ENCODE data around the gene KIF16B.

KIF16B gene

GRCh38 chr20:16505894-16506293 lies 67.4 kb downstream of the KIF16B start:
- no peak overlapping the region for H3K4me3 ChIP-seq (ENCODE audit: low read depth in 1 of 2, low read length in 2 of 2)
- no peak overlapping the region for H3K27ac ChIP-seq (ENCODE audit: low read depth, low read length)
- no peaks in the 10 kb centered on the region for H3K4me1 ChIP-seq (ENCODE audit: control insufficient read depth in 1 of 2, insufficient read depth in 2 of 2, low read length in 2 of 2)
- peaks cover 30 to 52% of the 10 kb centered on the region in 2 donors for H3K36me3 ChIP-seq (ENCODE audit: control insufficient read depth in 1 of 2, insufficient read depth in 2 of 2, low read length in 2 of 2)
- H3K9me3 ChIP-seq (ENCODE audit: control insufficient read depth in 1 of 2, low read length in 2 of 2): no peaks in the 10 kb centered on the region
- no peak overlapping the region for H3K9ac ChIP-seq (ENCODE audit: low read depth in 1 of 2, low read length in 2 of 2)
- no peaks in the 10 kb centered on the region for H3K27me3 ChIP-seq (ENCODE audit: control insufficient read depth in 1 of 2, insufficient read depth in 2 of 2, low read length in 2 of 2)

- H3K36me3 ChIP-seq (ENCODE audit: control insufficient read depth in 1 of 2, insufficient read depth in 2 of 2, low read length in 2 of 2): peaks cover 17 to 38% of the 10 kb centered on the region in 2 donors
- H3K4me1 ChIP-seq (ENCODE audit: control insufficient read depth in 1 of 2, insufficient read depth in 2 of 2, low read length in 2 of 2): no peaks in the 10 kb centered on the region
- no peaks in the 10 kb centered on the region for H3K9me3 ChIP-seq (ENCODE audit: control insufficient read depth in 1 of 2, low read length in 2 of 2)
- no peak overlapping the region for H3K27ac ChIP-seq (ENCODE audit: low read depth, low read length)
- no peaks in the 10 kb centered on the region for H3K27me3 ChIP-seq (ENCODE audit: control insufficient read depth in 1 of 2, insufficient read depth in 2 of 2, low read length in 2 of 2)
- no peak overlapping the region for H3K9ac ChIP-seq (ENCODE audit: low read depth in 1 of 2, low read length in 2 of 2)
- H3K4me3 ChIP-seq (ENCODE audit: low read depth in 1 of 2, low read length in 2 of 2): no peak overlapping the region
Observed at GRCh38 chr20:16501301-16501700, 71.9 kb downstream of the KIF16B start.

GRCh38 chr20:16500197-16500596 lies 73.1 kb downstream of the KIF16B start:
- peaks cover 11 to 42% of the 10 kb centered on the region in 2 donors for H3K36me3 ChIP-seq (ENCODE audit: control insufficient read depth in 1 of 2, insufficient read depth in 2 of 2, low read length in 2 of 2)

GRCh38 chr20:16498526-16499253 lies 74.6 kb downstream of the KIF16B start:
- H3K27ac ChIP-seq (ENCODE audit: low read depth, low read length): no peak overlapping the region
- H3K4me1 ChIP-seq (ENCODE audit: control insufficient read depth in 1 of 2, insufficient read depth in 2 of 2, low read length in 2 of 2): no peaks in the 10 kb centered on the region
- H3K4me3 ChIP-seq (ENCODE audit: low read depth in 1 of 2, low read length in 2 of 2): no peak overlapping the region
- H3K27me3 ChIP-seq (ENCODE audit: control insufficient read depth in 1 of 2, insufficient read depth in 2 of 2, low read length in 2 of 2): no peaks in the 10 kb centered on the region
- peaks cover 8 to 33% of the 10 kb centered on the region in 2 donors for H3K36me3 ChIP-seq (ENCODE audit: control insufficient read depth in 1 of 2, insufficient read depth in 2 of 2, low read length in 2 of 2)
- no peaks in the 10 kb centered on the region for H3K9me3 ChIP-seq (ENCODE audit: control insufficient read depth in 1 of 2, low read length in 2 of 2)
- no peak overlapping the region for H3K9ac ChIP-seq (ENCODE audit: low read depth in 1 of 2, low read length in 2 of 2)

More at GRCh38 chr20:16500197-16500596, 73.1 kb downstream of the KIF16B start:
- no peaks in the 10 kb centered on the region for H3K9me3 ChIP-seq (ENCODE audit: control insufficient read depth in 1 of 2, low read length in 2 of 2)
- no peak overlapping the region for H3K4me3 ChIP-seq (ENCODE audit: low read depth in 1 of 2, low read length in 2 of 2)
- no peak overlapping the region for H3K9ac ChIP-seq (ENCODE audit: low read depth in 1 of 2, low read length in 2 of 2)
- H3K4me1 ChIP-seq (ENCODE audit: control insufficient read depth in 1 of 2, insufficient read depth in 2 of 2, low read length in 2 of 2): no peaks in the 10 kb centered on the region
- no peak overlapping the region for H3K27ac ChIP-seq (ENCODE audit: low read depth, low read length)
- no peaks in the 10 kb centered on the region for H3K27me3 ChIP-seq (ENCODE audit: control insufficient read depth in 1 of 2, insufficient read depth in 2 of 2, low read length in 2 of 2)

GRCh38 chr20:16497896-16498295 lies 75.4 kb downstream of the KIF16B start:
- Histone ChIP-seq H3K36me3 (ENCODE audit: control insufficient read depth in 1 of 2, insufficient read depth in 2 of 2, low read length in 2 of 2) (peaks cover 9 to 34% of the 10 kb centered on the region in 2 donors), H3K4me1 (ENCODE audit: control insufficient read depth in 1 of 2, insufficient read depth in 2 of 2, low read length in 2 of 2) (no peaks in the 10 kb centered on the region), H3K27ac (ENCODE audit: low read depth, low read length) (no peak overlapping the region), H3K4me3 (ENCODE audit: low read depth in 1 of 2, low read length in 2 of 2) (no peak overlapping the region), H3K9me3 (ENCODE audit: control insufficient read depth in 1 of 2, low read length in 2 of 2) (no peaks in the 10 kb centered on the region), H3K27me3 (ENCODE audit: control insufficient read depth in 1 of 2, insufficient read depth in 2 of 2, low read length in 2 of 2) (no peaks in the 10 kb centered on the region), H3K9ac (ENCODE audit: low read depth in 1 of 2, low read length in 2 of 2) (no peak overlapping the region)

- no peak overlapping the region for H3K27ac ChIP-seq (ENCODE audit: low read depth, low read length)
- no peak overlapping the region for H3K9ac ChIP-seq (ENCODE audit: low read depth in 1 of 2, low read length in 2 of 2)
- H3K36me3 ChIP-seq (ENCODE audit: control insufficient read depth in 1 of 2, insufficient read depth in 2 of 2, low read length in 2 of 2): peaks cover 13 to 43% of the 10 kb centered on the region in 2 donors
- no peaks in the 10 kb centered on the region for H3K4me1 ChIP-seq (ENCODE audit: control insufficient read depth in 1 of 2, insufficient read depth in 2 of 2, low read length in 2 of 2)
- H3K9me3 ChIP-seq (ENCODE audit: control insufficient read depth in 1 of 2, low read length in 2 of 2): no peaks in the 10 kb centered on the region
- no peak overlapping the region for H3K4me3 ChIP-seq (ENCODE audit: low read depth in 1 of 2, low read length in 2 of 2)
- no peaks in the 10 kb centered on the region for H3K27me3 ChIP-seq (ENCODE audit: control insufficient read depth in 1 of 2, insufficient read depth in 2 of 2, low read length in 2 of 2)
Observed at GRCh38 chr20:16493486-16493885, 79.8 kb downstream of the KIF16B start.

- Histone ChIP-seq H3K9ac (ENCODE audit: low read depth in 1 of 2, low read length in 2 of 2) (no peak overlapping the region), H3K36me3 (ENCODE audit: control insufficient read depth in 1 of 2, insufficient read depth in 2 of 2, low read length in 2 of 2) (peaks cover 11 to 36% of the 10 kb centered on the region in 2 donors), H3K4me3 (ENCODE audit: low read depth in 1 of 2, low read length in 2 of 2) (no peak overlapping the region), H3K9me3 (ENCODE audit: control insufficient read depth in 1 of 2, low read length in 2 of 2) (no peaks in the 10 kb centered on the region), H3K4me1 (ENCODE audit: control insufficient read depth in 1 of 2, insufficient read depth in 2 of 2, low read length in 2 of 2) (no peaks in the 10 kb centered on the region), H3K27ac (ENCODE audit: low read depth, low read length) (no peak overlapping the region), H3K27me3 (ENCODE audit: control insufficient read depth in 1 of 2, insufficient read depth in 2 of 2, low read length in 2 of 2) (no peaks in the 10 kb centered on the region)
Observed at GRCh38 chr20:16491294-16491905, 81.8 kb downstream of the KIF16B start.

- Histone ChIP-seq H3K4me1 (ENCODE audit: control insufficient read depth in 1 of 2, insufficient read depth in 2 of 2, low read length in 2 of 2) (no peaks in the 10 kb centered on the region), H3K9ac (ENCODE audit: low read depth in 1 of 2, low read length in 2 of 2) (no peak overlapping the region), H3K36me3 (ENCODE audit: control insufficient read depth in 1 of 2, insufficient read depth in 2 of 2, low read length in 2 of 2) (peaks cover 11 to 29% of the 10 kb centered on the region in 2 donors), H3K27me3 (ENCODE audit: control insufficient read depth in 1 of 2, insufficient read depth in 2 of 2, low read length in 2 of 2) (no peaks in the 10 kb centered on the region), H3K27ac (ENCODE audit: low read depth, low read length) (no peak overlapping the region), H3K9me3 (ENCODE audit: control insufficient read depth in 1 of 2, low read length in 2 of 2) (no peaks in the 10 kb centered on the region), H3K4me3 (ENCODE audit: low read depth in 1 of 2, low read length in 2 of 2) (no peak overlapping the region)
Observed at GRCh38 chr20:16490696-16491095, 82.6 kb downstream of the KIF16B start.

GRCh38 chr20:16488616-16489015 lies 84.6 kb downstream of the KIF16B start:
- Histone ChIP-seq H3K4me3 (ENCODE audit: low read depth in 1 of 2, low read length in 2 of 2) (no peak overlapping the region), H3K4me1 (ENCODE audit: control insufficient read depth in 1 of 2, insufficient read depth in 2 of 2, low read length in 2 of 2) (no peaks in the 10 kb centered on the region), H3K27ac (ENCODE audit: low read depth, low read length) (no peak overlapping the region), H3K27me3 (ENCODE audit: control insufficient read depth in 1 of 2, insufficient read depth in 2 of 2, low read length in 2 of 2) (no peaks in the 10 kb centered on the region), H3K9me3 (ENCODE audit: control insufficient read depth in 1 of 2, low read length in 2 of 2) (no peaks in the 10 kb centered on the region), H3K9ac (ENCODE audit: low read depth in 1 of 2, low read length in 2 of 2) (no peak overlapping the region), H3K36me3 (ENCODE audit: control insufficient read depth in 1 of 2, insufficient read depth in 2 of 2, low read length in 2 of 2) (peaks cover 15 to 27% of the 10 kb centered on the region in 2 donors)

- Histone ChIP-seq H3K4me3 (ENCODE audit: low read depth in 1 of 2, low read length in 2 of 2) (no peak overlapping the region), H3K27me3 (ENCODE audit: control insufficient read depth in 1 of 2, insufficient read depth in 2 of 2, low read length in 2 of 2) (no peaks in the 10 kb centered on the region), H3K9ac (ENCODE audit: low read depth in 1 of 2, low read length in 2 of 2) (no peak overlapping the region), H3K36me3 (ENCODE audit: control insufficient read depth in 1 of 2, insufficient read depth in 2 of 2, low read length in 2 of 2) (peaks cover 10 to 26% of the 10 kb centered on the region in 2 donors), H3K9me3 (ENCODE audit: control insufficient read depth in 1 of 2, low read length in 2 of 2) (no peaks in the 10 kb centered on the region), H3K4me1 (ENCODE audit: control insufficient read depth in 1 of 2, insufficient read depth in 2 of 2, low read length in 2 of 2) (no peaks in the 10 kb centered on the region), H3K27ac (ENCODE audit: low read depth, low read length) (no peak overlapping the region)
Observed at GRCh38 chr20:16488086-16488485, 85.2 kb downstream of the KIF16B start.
